ENCODE data around the gene CLEC16A. TPM values are rescaled to one million over a fixed set of nuclear protein-coding genes. Genes with fewer than 3 reads are reported as not detected.

Gene CLEC16A
- total and polyA plus RNA-seq, 9 of the 15 experiments (the other 6 are each of a cell fraction or from before 2014, with no cell fraction given) = 1.00 to 22.3 (median 10.0) TPM

GRCh38 chr16:11190588-11191560, 246.5 kb downstream of the CLEC16A start:
- no peak overlapping the region for H3K4me3 ChIP-seq
- WGBS (ENCODE audit: insufficient coverage, low coverage, missing lambda C conversion rate) = 52% methylated on average over 12 of the region's 15 CpGs
- H3K27ac ChIP-seq (ENCODE audit: extremely low read depth, low read depth, low read length) = no peak overlapping the region
- H3K9me1 ChIP-seq (ENCODE audit: control insufficient read depth, insufficient read depth, low read length) = no peaks in the 10 kb centered on the region
- no peaks in the 10 kb centered on the region for H3K36me3 ChIP-seq (ENCODE audit: control insufficient read depth, insufficient read depth, low read length)
- ChIA-PET CTCF (ENCODE audit: low intra/inter-chr PET ratio) (no interaction called here), POLR2A (interaction anchor here (1.4 kb wide), 1 partner anchor 14 kb away, joined by 9 read pairs; no protein-coding TSS in a partner anchor)
- H3K4me2 ChIP-seq (ENCODE audit: insufficient read depth, low read length) = no peak overlapping the region
- in situ Hi-C loops (cut with MboI) = no loop called here
- no peaks in the 10 kb centered on the region for H4K20me1 ChIP-seq (replicated peaks; ENCODE audit: control insufficient read depth, insufficient read depth, low read length)
- intact Hi-C loops (cut with micrococcal nuclease) = no loop called here
- no peak overlapping the region for H2AFZ ChIP-seq (ENCODE audit: low read depth, low read length)
- no TSS peak for BruUV-seq (replicated peaks)
- TF ChIP-seq ZFP36 (IDR thresholded peaks at IDR 0.05; ENCODE audit: low read depth, low read length, partially characterized antibody) (peak; percentile 57), RBM25 (IDR thresholded peaks at IDR 0.05; ENCODE audit: low read depth, low read length, severe bottlenecking) (peak; percentile 34), SMAD2 (IDR thresholded peaks at IDR 0.05; ENCODE audit: low read depth, low read length) (no peak)
- H3K9me3 ChIP-seq (replicated peaks; ENCODE audit: control insufficient read depth, insufficient read depth, low read depth, low read length) = no peaks in the 10 kb centered on the region
- DNase-seq (ENCODE audit: extremely low read depth in 1 of 4, low spot score in 3 of 4) (no peak), ATAC-seq (no peak), FAIRE-seq (no peak)
- H3K4me1 ChIP-seq (replicated peaks in 1 of 2; ENCODE audit: control insufficient read depth in 2 of 2, insufficient read depth in 2 of 2, low read length in 2 of 2) = peaks cover under 1 to 5% of the 10 kb centered on the region in 2 experiments; a peak in 2 of 5 replicates
- H3K79me2 ChIP-seq (ENCODE audit: control insufficient read depth, insufficient read depth, low read length) = no peaks in the 10 kb centered on the region
- H3K27me3 ChIP-seq (ENCODE audit: control insufficient read depth in 2 of 2, insufficient read depth in 2 of 2, low read length in 2 of 2) = no peaks in the 10 kb centered on the region; a peak in 1 of 5 replicates
- peak overlapping the region in 1 of 2 experiments; percentile 57; a peak in 1 of 4 replicates for H3K9ac ChIP-seq (ENCODE audit: insufficient read depth in 1 of 2, low read depth in 2 of 2, low read length in 2 of 2)

- 0 out of 2 replicates have a peak, but pooled peaks have one; percentile 21 for TF ChIP-seq FOSL1 (tag; conservative IDR thresholded peaks at IDR 0.05)
- TF ChIP-seq SRF (CRISPR knock-in tag; IDR thresholded peaks at IDR 0.05) = no peak
- no peak for TF ChIP-seq ZBTB9 (CRISPR knock-in tag; IDR thresholded peaks at IDR 0.05)
- peak; percentile 56 for TF ChIP-seq ZNF316 (IDR thresholded peaks at IDR 0.05)
- peak; percentile 34; the same call in 1 of the 2 replicates for TF ChIP-seq C11orf30 (IDR thresholded peaks at IDR 0.05; ENCODE audit: low read depth)
- no peak for TF ChIP-seq HDAC1 (IDR thresholded peaks at IDR 0.05)
- no peak for TF ChIP-seq CHD2 (IDR thresholded peaks at IDR 0.05; ENCODE audit: low read depth, low read length)
- BruUV-seq (replicated peaks) = no TSS peak
- H3K4me2 ChIP-seq (ENCODE audit: insufficient read depth, low read length) = no peak overlapping the region
- no peaks in the 10 kb centered on the region for H3K36me3 ChIP-seq (ENCODE audit: control insufficient read depth, insufficient read depth, low read length)
- H3K4me3 ChIP-seq = no peak overlapping the region
- in situ Hi-C loops (cut with MboI) (no loop called here), intact Hi-C loops (cut with micrococcal nuclease) (no loop called here)
- H3K9ac ChIP-seq (ENCODE audit: insufficient read depth in 1 of 2, low read depth in 2 of 2, low read length in 2 of 2) = peak overlapping the region in 1 of 2 experiments; percentile 43; a peak in 1 of 4 replicates
- ChIA-PET POLR2A (interaction anchor here (1.4 kb wide), 1 partner anchor 14 kb away, joined by 9 read pairs; no protein-coding TSS in a partner anchor), CTCF (ENCODE audit: low intra/inter-chr PET ratio) (interaction anchor here (0.6 kb wide), 1 partner anchor 39 kb away, joined by 3 read pairs; no protein-coding TSS in a partner anchor)
- no peaks in the 10 kb centered on the region for H3K9me1 ChIP-seq (ENCODE audit: control insufficient read depth, insufficient read depth, low read length)
- no peaks in the 10 kb centered on the region for H3K9me3 ChIP-seq (replicated peaks; ENCODE audit: control insufficient read depth, insufficient read depth, low read depth, low read length)
- 38% methylated on average over 5 of the region's 5 CpGs for WGBS (ENCODE audit: insufficient coverage, low coverage, missing lambda C conversion rate)
- H3K27ac ChIP-seq (ENCODE audit: extremely low read depth, low read depth, low read length) = no peak overlapping the region
- H4K20me1 ChIP-seq (replicated peaks; ENCODE audit: control insufficient read depth, insufficient read depth, low read length) = no peaks in the 10 kb centered on the region
- FAIRE-seq = no peak
- peaks cover 4 to 5% of the 10 kb centered on the region in 2 experiments; a peak in 2 of 5 replicates for H3K4me1 ChIP-seq (replicated peaks in 1 of 2; ENCODE audit: control insufficient read depth in 2 of 2, insufficient read depth in 2 of 2, low read length in 2 of 2)
- no peaks in the 10 kb centered on the region; a peak in 1 of 5 replicates for H3K27me3 ChIP-seq (ENCODE audit: control insufficient read depth in 2 of 2, insufficient read depth in 2 of 2, low read length in 2 of 2)
- no peak overlapping the region for H2AFZ ChIP-seq (ENCODE audit: low read depth, low read length)
- ATAC-seq = no peak
- H3K79me2 ChIP-seq (ENCODE audit: control insufficient read depth, insufficient read depth, low read length) = no peaks in the 10 kb centered on the region
- no peak for DNase-seq (ENCODE audit: extremely low read depth in 1 of 4, low spot score in 3 of 4)
Measured at GRCh38 chr16:11191665-11192064, 247.3 kb downstream of the CLEC16A start.

All from K562 (cell line).